A549 (cell line): ENCODE results near the gene ACACA. TPM values are rescaled to one million over a fixed set of nuclear protein-coding genes. Genes with fewer than 3 reads are reported as not detected.

ENCODE experiments used
- ATAC-seq, 2 experiments: fragments of 200-7000 bp in 1 of 2; fragments of >200 bp in 1 of 2; cut with Nextera tagmentation in 1 of 2; cut with Tn5 transposase in 1 of 2; 3 replicates each; pipeline versions ENCODE4 v1.8.0 to v1.9.1; 2018 to 2020; ENCODE audit warnings: mild to moderate bottlenecking in 1 of 2, moderate library complexity in 1 of 2
- CTCF ChIA-PET: fragments of 300-600 bp; sonication (Branson Sonifier 250); formaldehyde crosslinking; extraction: SDS; loops from one replicate; lab custom pipeline; 2021; ENCODE audit warnings: antibody characterized with exemption, inconsistent platforms; lab: Yijun Ruan, JAX
- POLR2A ChIA-PET: fragments of 350-600 bp; formaldehyde crosslinking; extraction: SDS; loops from one replicate; lab custom pipeline; 2021; ENCODE audit warnings: antibody characterized with exemption, inconsistent platforms; lab: Yijun Ruan, JAX
- DNase-seq, 2 experiments: peaks; one replicate each; pipeline versions ENCODE4 v3.0.0 to v3.0.0-alpha.2; 2011 to 2016; ENCODE audit warnings: low read depth in 1 of 2, low spot score in 1 of 2
- FAIRE-seq: peaks from 2 replicates; lab custom pipeline; 2011; peaks lifted over from hg19 to GRCh38; lab: Jason Lieb, UNC
- H3K27ac ChIP-seq, 2 experiments: fragments of >200 bp; sonication (Bioruptor Twin); formaldehyde crosslinking; 3 replicates each; pipeline ENCODE4 v1.5.1; 2016 to 2017
- H3K4me1 ChIP-seq: fragments of >200 bp; sonication (Bioruptor Twin); formaldehyde crosslinking; 3 replicates; pipeline ENCODE4 v1.6.1; 2016
- H3K4me2 ChIP-seq: fragments of >200 bp; sonication (Bioruptor Twin); formaldehyde crosslinking; 3 replicates; pipeline ENCODE4 v1.6.1; 2016
- H3K4me3 ChIP-seq: fragments of >200 bp; sonication (Bioruptor Twin); formaldehyde crosslinking; 3 replicates; pipeline ENCODE4 v1.5.1; 2016
- H3K9me3 ChIP-seq: fragments of >200 bp; sonication (Bioruptor Twin); formaldehyde crosslinking; 3 replicates; pipeline ENCODE4 v1.6.1; 2016
- BHLHE40 ChIP-seq: IDR thresholded peaks from 2 replicates; pipeline ENCODE4 v1.6.1; 2012; ENCODE audit warnings: low read depth, low read length, inconsistent platforms
- CEBPB ChIP-seq, 2 experiments: fragments of >200 bp in 1 of 2; sonication (Bioruptor Twin) in 1 of 2; formaldehyde crosslinking in 1 of 2; IDR thresholded peaks; 2 replicates each; pipeline ENCODE4 v1.6.1; 2012 to 2016
- EHMT2 ChIP-seq: fragments of 200-600 bp; sonication (generic); IDR thresholded peaks from 2 replicates; pipeline ENCODE4 v1.6.1; 2016; ENCODE audit warnings: antibody characterized with exemption, low read depth, mild to moderate bottlenecking, moderate library complexity
- EP300 ChIP-seq, 2 experiments: fragments of >200 bp; sonication (Bioruptor Twin); formaldehyde crosslinking; IDR thresholded peaks; 2 replicates in 1 of 2; 3 replicates in 1 of 2; pipeline ENCODE4 v1.6.1; 2016 to 2017
- ESRRA ChIP-seq: fragments of 150-350 bp; IDR thresholded peaks from 2 replicates; pipeline ENCODE4 v1.6.1; 2014; ENCODE audit warnings: mild to moderate bottlenecking, low read length, borderline replicate concordance
- FOSB ChIP-seq: fragments of 250-450 bp; sonication (Bioruptor Pico); IDR thresholded peaks from 2 replicates; pipeline ENCODE4 v1.5.0; 2020; ENCODE audit warnings: mild to moderate bottlenecking, moderate library complexity
- FOSL2 ChIP-seq, 2 experiments: fragments of 450-650 bp in 1 of 2; fragments of >200 bp in 1 of 2; sonication (Bioruptor Twin) in 1 of 2; formaldehyde crosslinking; IDR thresholded peaks; 2 replicates each; pipeline versions ENCODE4 v1.5.0 to v1.6.1; 2016 to 2020; ENCODE audit warnings: mild to moderate bottlenecking in 1 of 2, moderate library complexity in 1 of 2
- FOXS1 ChIP-seq: fragments of 250-450 bp; sonication (Bioruptor Pico); IDR thresholded peaks from 2 replicates; pipeline ENCODE4 v1.5.0; 2020; ENCODE audit warnings: mild to moderate bottlenecking, moderate library complexity
- GATA3 ChIP-seq: IDR thresholded peaks from 2 replicates; pipeline ENCODE4 v1.6.1; 2012; ENCODE audit warnings: borderline replicate concordance
- HOXA7 ChIP-seq: fragments of 250-450 bp; sonication (Bioruptor Pico); IDR thresholded peaks from 2 replicates; pipeline ENCODE4 v1.5.0; 2020; ENCODE audit warnings: mild to moderate bottlenecking, moderate library complexity
- HOXB13 ChIP-seq: fragments of 250-450 bp; sonication (Bioruptor Pico); IDR thresholded peaks from 2 replicates; pipeline ENCODE4 v1.5.0; 2020; ENCODE audit warnings: low read depth, mild to moderate bottlenecking, moderate library complexity
- HOXB5 ChIP-seq: fragments of 250-450 bp; sonication (Bioruptor Pico); IDR thresholded peaks from 2 replicates; pipeline ENCODE4 v1.5.0; 2020; ENCODE audit warnings: mild to moderate bottlenecking, moderate library complexity
- MAFK ChIP-seq: fragments of 450-650 bp; IDR thresholded peaks from 2 replicates; pipeline ENCODE4 v1.6.1; 2014; ENCODE audit not compliant: partially characterized antibody
- MYC ChIP-seq: IDR thresholded peaks from 2 replicates; pipeline ENCODE4 v1.6.1; 2012; ENCODE audit warnings: mild to moderate bottlenecking, inconsistent platforms, low read length, improper control_type of control experiment, borderline replicate concordance
- NPAS2 ChIP-seq: fragments of 250-450 bp; sonication (Bioruptor Pico); IDR thresholded peaks from 2 replicates; pipeline ENCODE4 v1.8.0; 2022; ENCODE audit warnings: mild to moderate bottlenecking, moderate library complexity, borderline replicate concordance
- NR3C1 ChIP-seq: fragments of >200 bp; sonication (Bioruptor Twin); formaldehyde crosslinking; IDR thresholded peaks from 3 replicates; pipeline ENCODE4 v1.6.1; 2017
- POLR2AphosphoS2 ChIP-seq: conservative IDR thresholded peaks from 2 replicates; pipeline ENCODE4 v1.6.1; 2012; ENCODE audit warnings: low read length, improper control_type of control experiment, inconsistent platforms
- RCOR1 ChIP-seq: fragments of 150-350 bp; IDR thresholded peaks from 2 replicates; pipeline ENCODE4 v1.6.1; 2014; ENCODE audit warnings: antibody characterized with exemption, low read length, low read depth
- RNF2 ChIP-seq: fragments of 200-600 bp; sonication (generic); IDR thresholded peaks from 2 replicates; pipeline ENCODE4 v1.6.1; 2016; ENCODE audit warnings: low read depth, mild to moderate bottlenecking, antibody characterized with exemption, moderate library complexity, borderline replicate concordance
- SMC3 ChIP-seq: fragments of >200 bp; sonication (Bioruptor Twin); formaldehyde crosslinking; IDR thresholded peaks from 3 replicates; pipeline ENCODE4 v1.6.1; 2018; ENCODE audit warnings: inconsistent platforms
- SREBF2 ChIP-seq: fragments of 450-650 bp; IDR thresholded peaks from 2 replicates; pipeline ENCODE4 v1.6.1; 2014; ENCODE audit warnings: mild to moderate bottlenecking, moderate library complexity
- TFCP2L1 ChIP-seq: fragments of 250-450 bp; sonication (Bioruptor Pico); IDR thresholded peaks from 2 replicates; pipeline ENCODE4 v1.5.0; 2021; ENCODE audit warnings: mild to moderate bottlenecking
- TP53 ChIP-seq: fragments of 250-450 bp; sonication (Bioruptor Pico); IDR thresholded peaks from 2 replicates; pipeline ENCODE4 v1.5.0; 2021; ENCODE audit warnings: mild to moderate bottlenecking, moderate library complexity
- ZC3H11A ChIP-seq: fragments of 450-650 bp; IDR thresholded peaks from 2 replicates; pipeline ENCODE4 v1.6.1; 2014; ENCODE audit warnings: antibody characterized with exemption, mild to moderate bottlenecking
- ZFP36 ChIP-seq: fragments of 450-650 bp; IDR thresholded peaks from 2 replicates; pipeline ENCODE4 v1.6.1; 2014; ENCODE audit warnings: borderline replicate concordance; ENCODE audit not compliant: partially characterized antibody
- ZNF302 ChIP-seq: fragments of 250-450 bp; sonication (Bioruptor Pico); IDR thresholded peaks from 2 replicates; pipeline ENCODE4 v1.9.0; 2021; ENCODE audit warnings: inconsistent platforms, mild to moderate bottlenecking, moderate library complexity
- WGBS: methylation state at CpG from one replicate; pipeline ENCODE4 v1.1.6; 2017; ENCODE audit errors: missing lambda C conversion rate; 5-methylcytosine and 5-hydroxymethylcytosine counted together
- polyA plus RNA-seq, 4 experiments: library from polyadenylated mRNA; depleted of rRNA in 3 of 4; stranded (reverse); fragments of >200 nt; fragmentation: RNase III in 1 of 4; extraction: RNeasy Plus Mini Kit Qiagen cat#74134 plus additional on column Dnase treatment in 1 of 4; gene quantifications; 2 replicates in 3 of 4; 3 replicates in 1 of 4; pipeline ENCODE4 v1.2.3, GENCODE V29; 2011 to 2017
- TF ChIP-seq, protein P1 (sequence below): fragments of 200-600 bp; sonication (generic); IDR thresholded peaks from 2 replicates; pipeline ENCODE4 v1.6.1; 2016; ENCODE audit warnings: antibody characterized with exemption, mild to moderate bottlenecking, moderate library complexity
- TF ChIP-seq, protein P2 (sequence below): fragments of 450-650 bp; IDR thresholded peaks from 2 replicates; pipeline ENCODE4 v1.6.1; 2014; ENCODE audit warnings: antibody characterized with exemption
- TF ChIP-seq, protein P3 (sequence below): fragments of 150-350 bp; IDR thresholded peaks from 2 replicates; pipeline ENCODE4 v1.6.1; 2014; ENCODE audit warnings: low read depth, mild to moderate bottlenecking, low read length
- TF ChIP-seq, protein P4 (sequence below): IDR thresholded peaks from 2 replicates; pipeline ENCODE4 v1.6.1; 2012

Gene ACACA
- polyA plus RNA-seq, 2 of the 4 experiments (the other 2 are of a cell fraction), result 51.8 to 112 TPM

DNA sequence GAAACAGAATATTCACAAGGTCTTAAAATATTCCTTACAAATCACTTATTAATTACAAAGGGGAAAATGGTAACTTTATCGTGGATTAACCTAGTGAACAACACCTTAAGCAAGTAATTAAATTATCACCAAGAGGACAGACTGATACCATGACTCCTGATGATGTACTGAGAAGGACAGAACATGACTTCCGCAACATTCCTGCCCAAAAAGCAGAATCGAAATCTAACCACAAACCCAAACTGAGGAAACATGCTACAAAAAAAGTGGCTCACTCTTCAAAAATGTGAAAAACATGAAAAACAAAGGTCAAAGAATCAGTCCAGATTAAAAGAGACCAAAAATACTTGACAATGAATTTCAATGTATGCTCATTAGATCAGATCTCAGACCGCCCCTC lies 306.4 kb downstream of the ACACA start (continued):
- TF ChIP-seq POLR2AphosphoS2 (no peak), TFCP2L1 (CRISPR knock-in tag) (no peak), SREBF2 (no peak), MYC (no peak), EHMT2 (no peak), FOSB (CRISPR knock-in tag) (no peak), RCOR1 (no peak), CEBPB (IDR thresholded peaks at IDR 0.05) (no peak), NR3C1 (no peak), ESRRA (no peak)

DNA sequence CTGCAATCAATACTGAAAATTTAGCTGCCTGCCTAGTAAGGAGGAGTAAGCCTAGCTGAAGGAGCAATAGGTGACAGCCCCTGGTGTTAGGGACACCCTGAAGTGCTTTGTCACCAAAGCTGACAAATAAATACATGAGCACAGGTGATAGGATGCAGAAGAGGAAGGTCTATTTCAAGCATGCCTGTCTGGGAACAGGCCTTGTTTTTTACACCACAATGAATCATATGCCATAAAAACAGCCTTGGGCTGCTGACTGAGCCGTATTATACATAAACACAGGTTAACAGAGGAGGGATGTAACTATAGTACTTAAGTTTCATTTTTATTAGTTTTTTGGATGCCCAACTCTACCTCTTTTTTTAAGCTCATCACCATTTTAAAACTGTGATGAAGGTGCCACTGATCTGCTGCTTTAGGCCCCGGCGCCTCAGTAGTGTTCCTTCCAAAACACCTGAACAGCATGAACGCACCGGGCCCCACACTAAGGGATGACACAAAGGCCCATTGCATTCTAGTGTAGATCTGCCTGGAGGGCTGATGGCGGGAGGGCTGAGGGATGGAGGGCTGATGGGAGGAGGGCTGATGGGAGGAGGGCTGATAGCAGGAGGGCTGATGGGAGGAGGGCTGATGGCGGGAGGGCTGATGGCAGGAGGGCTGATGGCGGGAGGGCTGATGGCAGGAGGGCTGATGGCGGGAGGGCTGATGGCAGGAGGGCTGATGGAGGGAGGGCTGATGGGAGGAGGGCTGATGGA lies 307.5 kb downstream of the ACACA start:
- FAIRE-seq, result no peak
- CTCF ChIA-PET, result interaction anchor here (0.9 to 3.0 kb wide), 3 partner anchors 22 to 52 kb away, joined by 3 to 14 read pairs (median 4); no protein-coding TSS in a partner anchor
- WGBS, result 87% methylated on average over 8 of the region's 9 CpGs

DNA sequence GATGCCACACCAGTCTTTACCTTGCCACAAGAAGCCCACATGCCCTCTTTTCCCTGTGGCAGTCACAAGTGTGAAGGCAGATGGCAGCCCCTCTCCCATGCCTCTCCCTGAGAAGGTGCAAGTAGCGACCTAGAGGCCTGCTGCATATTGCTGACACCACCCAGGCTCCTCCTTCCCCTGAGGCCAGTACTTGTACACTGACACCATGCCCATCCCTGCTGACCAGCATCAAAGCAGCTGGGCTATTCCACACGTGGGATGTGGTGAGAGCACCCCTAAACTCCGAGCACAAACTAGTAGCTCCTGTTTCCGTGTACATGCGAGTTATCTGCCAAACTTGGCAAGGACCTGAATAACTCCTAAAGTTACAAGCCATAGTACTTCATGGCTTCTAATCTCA lies 308.5 kb downstream of the ACACA start:
- WGBS, result 81% methylated on average over 5 of the region's 5 CpGs
- POLR2A ChIA-PET, result no interaction called here
- Histone ChIP-seq H3K4me1 (no peaks in the 10 kb centered on the region), H3K4me2 (no peak overlapping the region), H3K9me3 (no peaks in the 10 kb centered on the region), H3K4me3 (no peak overlapping the region), H3K27ac (no peak overlapping the region)
- ATAC-seq, result no peak
- FAIRE-seq, result no peak
- no peak for DNase-seq
- CTCF ChIA-PET, result interaction anchor here (0.9 to 3.0 kb wide), 4 partner anchors 20 to 443 kb away, joined by 3 to 14 read pairs (median 3); no protein-coding TSS in a partner anchor
- TF ChIP-seq, protein P1, sequence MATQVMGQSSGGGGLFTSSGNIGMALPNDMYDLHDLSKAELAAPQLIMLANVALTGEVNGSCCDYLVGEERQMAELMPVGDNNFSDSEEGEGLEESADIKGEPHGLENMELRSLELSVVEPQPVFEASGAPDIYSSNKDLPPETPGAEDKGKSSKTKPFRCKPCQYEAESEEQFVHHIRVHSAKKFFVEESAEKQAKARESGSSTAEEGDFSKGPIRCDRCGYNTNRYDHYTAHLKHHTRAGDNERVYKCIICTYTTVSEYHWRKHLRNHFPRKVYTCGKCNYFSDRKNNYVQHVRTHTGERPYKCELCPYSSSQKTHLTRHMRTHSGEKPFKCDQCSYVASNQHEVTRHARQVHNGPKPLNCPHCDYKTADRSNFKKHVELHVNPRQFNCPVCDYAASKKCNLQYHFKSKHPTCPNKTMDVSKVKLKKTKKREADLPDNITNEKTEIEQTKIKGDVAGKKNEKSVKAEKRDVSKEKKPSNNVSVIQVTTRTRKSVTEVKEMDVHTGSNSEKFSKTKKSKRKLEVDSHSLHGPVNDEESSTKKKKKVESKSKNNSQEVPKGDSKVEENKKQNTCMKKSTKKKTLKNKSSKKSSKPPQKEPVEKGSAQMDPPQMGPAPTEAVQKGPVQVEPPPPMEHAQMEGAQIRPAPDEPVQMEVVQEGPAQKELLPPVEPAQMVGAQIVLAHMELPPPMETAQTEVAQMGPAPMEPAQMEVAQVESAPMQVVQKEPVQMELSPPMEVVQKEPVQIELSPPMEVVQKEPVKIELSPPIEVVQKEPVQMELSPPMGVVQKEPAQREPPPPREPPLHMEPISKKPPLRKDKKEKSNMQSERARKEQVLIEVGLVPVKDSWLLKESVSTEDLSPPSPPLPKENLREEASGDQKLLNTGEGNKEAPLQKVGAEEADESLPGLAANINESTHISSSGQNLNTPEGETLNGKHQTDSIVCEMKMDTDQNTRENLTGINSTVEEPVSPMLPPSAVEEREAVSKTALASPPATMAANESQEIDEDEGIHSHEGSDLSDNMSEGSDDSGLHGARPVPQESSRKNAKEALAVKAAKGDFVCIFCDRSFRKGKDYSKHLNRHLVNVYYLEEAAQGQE, result no peak
- no peak for TF ChIP-seq ZC3H11A
- no peak for TF ChIP-seq NPAS2 (CRISPR knock-in tag)
- no peak for TF ChIP-seq FOSL2 (IDR thresholded peaks at IDR 0.05)
- no peak for TF ChIP-seq FOSL2 (CRISPR knock-in tag; IDR thresholded peaks at IDR 0.05)
- TF ChIP-seq TP53, result no peak
- TF ChIP-seq BHLHE40, result no peak
- TF ChIP-seq HOXA7 (CRISPR knock-in tag), result no peak
- TF ChIP-seq, protein P2, sequence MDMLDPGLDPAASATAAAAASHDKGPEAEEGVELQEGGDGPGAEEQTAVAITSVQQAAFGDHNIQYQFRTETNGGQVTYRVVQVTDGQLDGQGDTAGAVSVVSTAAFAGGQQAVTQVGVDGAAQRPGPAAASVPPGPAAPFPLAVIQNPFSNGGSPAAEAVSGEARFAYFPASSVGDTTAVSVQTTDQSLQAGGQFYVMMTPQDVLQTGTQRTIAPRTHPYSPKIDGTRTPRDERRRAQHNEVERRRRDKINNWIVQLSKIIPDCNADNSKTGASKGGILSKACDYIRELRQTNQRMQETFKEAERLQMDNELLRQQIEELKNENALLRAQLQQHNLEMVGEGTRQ, result no peak
- TF ChIP-seq ZNF302 (CRISPR knock-in tag), result no peak
- TF ChIP-seq GATA3, result no peak
- TF ChIP-seq RNF2, result no peak
- no peak for TF ChIP-seq HOXB5 (CRISPR knock-in tag)
- TF ChIP-seq, protein P3, sequence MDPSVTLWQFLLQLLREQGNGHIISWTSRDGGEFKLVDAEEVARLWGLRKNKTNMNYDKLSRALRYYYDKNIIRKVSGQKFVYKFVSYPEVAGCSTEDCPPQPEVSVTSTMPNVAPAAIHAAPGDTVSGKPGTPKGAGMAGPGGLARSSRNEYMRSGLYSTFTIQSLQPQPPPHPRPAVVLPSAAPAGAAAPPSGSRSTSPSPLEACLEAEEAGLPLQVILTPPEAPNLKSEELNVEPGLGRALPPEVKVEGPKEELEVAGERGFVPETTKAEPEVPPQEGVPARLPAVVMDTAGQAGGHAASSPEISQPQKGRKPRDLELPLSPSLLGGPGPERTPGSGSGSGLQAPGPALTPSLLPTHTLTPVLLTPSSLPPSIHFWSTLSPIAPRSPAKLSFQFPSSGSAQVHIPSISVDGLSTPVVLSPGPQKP, result no peak
- TF ChIP-seq EP300 (IDR thresholded peaks at IDR 0.05), result no peak
- no peak for TF ChIP-seq NR3C1
- TF ChIP-seq ZFP36, result no peak
- TF ChIP-seq HOXB13 (CRISPR knock-in tag), result no peak
- no peak for TF ChIP-seq FOSB (CRISPR knock-in tag)
- TF ChIP-seq, protein P4, sequence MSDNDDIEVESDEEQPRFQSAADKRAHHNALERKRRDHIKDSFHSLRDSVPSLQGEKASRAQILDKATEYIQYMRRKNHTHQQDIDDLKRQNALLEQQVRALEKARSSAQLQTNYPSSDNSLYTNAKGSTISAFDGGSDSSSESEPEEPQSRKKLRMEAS, result no peak
- TF ChIP-seq POLR2AphosphoS2, result no peak

More for the DNA sequence above, 307.5 kb downstream of the ACACA start:
- H3K4me1 ChIP-seq, result no peaks in the 10 kb centered on the region
- ATAC-seq, result no peak
- no peak overlapping the region for H3K4me3 ChIP-seq
- no peaks in the 10 kb centered on the region for H3K9me3 ChIP-seq
- no peak overlapping the region for H3K4me2 ChIP-seq
- DNase-seq, result no peak
- no peak overlapping the region for H3K27ac ChIP-seq
- POLR2A ChIA-PET, result no interaction called here
- TF ChIP-seq SMC3 (no peak), FOXS1 (CRISPR knock-in tag) (no peak), TP53 (no peak), HOXB5 (CRISPR knock-in tag) (no peak), MAFK (no peak)
